GM21786 (cell line): ENCODE measurements around the gene ACAD8.
"Not testable (repeated sequence)": the region's sequence is repeated elsewhere in the genome, so short reads cannot be mapped to it uniquely, and the experiment has no call there.

Experiments
- ATAC-seq: cut with Tn5 transposase; IDR thresholded peaks from one replicate; pipeline ENCODE4 v1.9.1; 2021; ENCODE audit not compliant: unreplicated experiment

Gene ACAD8

DNA sequence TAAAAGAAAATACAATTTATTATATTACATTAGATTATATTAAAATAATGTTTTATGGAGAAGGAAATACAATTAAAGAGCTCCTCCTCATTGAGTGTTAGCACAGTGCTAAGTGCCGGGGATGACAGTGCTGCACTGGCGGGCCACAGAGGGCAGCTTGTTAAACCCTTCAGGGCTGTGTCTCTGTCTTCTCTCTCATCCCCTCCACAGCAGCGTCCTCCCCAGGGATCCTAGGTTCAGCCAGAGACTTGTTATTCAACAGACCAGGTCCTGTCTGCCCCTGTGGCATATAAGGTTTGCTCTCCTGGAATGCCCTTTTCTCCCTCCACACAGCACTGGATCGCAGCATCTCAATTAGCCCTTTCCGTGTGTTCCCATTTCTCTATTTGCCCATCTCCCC, 14.4 kb upstream of the ACAD8 start:
- ATAC-seq: no peak

DNA sequence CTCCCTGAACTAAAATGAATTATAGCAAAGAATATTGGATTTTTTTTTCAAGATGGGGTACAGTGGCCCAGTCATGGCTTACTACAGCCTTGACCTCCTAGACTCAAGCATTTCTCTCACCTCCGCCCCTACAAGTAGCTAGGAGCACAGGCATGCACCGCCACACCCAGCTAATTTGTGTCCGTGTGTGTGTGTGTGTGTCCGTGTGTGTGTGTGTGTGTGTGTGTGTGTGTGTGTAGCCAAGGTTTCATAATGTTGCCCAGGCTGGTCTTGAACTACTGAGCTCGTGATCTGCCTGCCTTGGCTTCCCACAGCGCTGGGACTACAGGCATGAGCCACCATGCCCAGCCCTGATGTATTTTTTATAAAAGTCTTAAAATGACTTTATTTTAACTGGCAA, 12.8 kb upstream of the ACAD8 start:
- no peak for ATAC-seq

DNA sequence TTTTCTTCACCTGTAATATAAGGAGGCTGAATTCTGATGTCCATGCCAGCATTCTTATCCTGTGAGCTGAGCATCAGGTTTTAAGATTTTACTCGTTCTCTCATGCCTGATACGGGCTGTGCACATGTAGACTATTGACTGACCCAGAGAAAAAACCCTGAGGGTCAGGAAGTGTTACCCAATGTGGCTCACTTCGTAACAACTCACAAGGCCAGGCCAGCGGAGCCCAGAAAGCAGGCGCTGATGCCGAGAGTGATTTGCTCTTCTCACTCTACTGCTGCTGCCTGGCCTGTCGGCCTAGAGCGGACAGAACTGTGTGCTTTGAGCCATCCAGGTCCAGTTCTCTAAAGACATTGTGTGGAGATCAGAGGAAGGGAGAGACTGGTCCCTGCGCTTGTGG, 11.0 kb upstream of the ACAD8 start:
- ATAC-seq: no peak

DNA sequence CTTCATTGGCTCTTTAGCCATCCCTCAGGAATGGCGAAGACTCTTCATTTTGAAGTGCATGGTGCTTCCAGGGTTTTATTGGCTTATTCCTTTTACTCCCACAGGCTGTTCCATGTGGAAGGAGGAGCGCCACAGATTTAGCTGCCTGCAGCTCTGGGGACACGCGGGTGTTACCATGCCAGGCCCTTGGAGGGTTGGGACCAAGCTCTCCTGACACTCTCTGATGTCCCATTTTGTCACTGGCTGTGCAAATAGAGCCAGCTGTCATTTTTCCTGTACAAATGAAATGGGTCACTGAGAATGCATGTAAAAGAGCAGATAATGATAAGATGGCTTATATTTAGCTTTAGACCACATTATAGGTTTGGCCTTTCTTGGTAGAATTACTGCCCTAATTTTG, 9.5 kb upstream of the ACAD8 start:
- no peak for ATAC-seq

DNA sequence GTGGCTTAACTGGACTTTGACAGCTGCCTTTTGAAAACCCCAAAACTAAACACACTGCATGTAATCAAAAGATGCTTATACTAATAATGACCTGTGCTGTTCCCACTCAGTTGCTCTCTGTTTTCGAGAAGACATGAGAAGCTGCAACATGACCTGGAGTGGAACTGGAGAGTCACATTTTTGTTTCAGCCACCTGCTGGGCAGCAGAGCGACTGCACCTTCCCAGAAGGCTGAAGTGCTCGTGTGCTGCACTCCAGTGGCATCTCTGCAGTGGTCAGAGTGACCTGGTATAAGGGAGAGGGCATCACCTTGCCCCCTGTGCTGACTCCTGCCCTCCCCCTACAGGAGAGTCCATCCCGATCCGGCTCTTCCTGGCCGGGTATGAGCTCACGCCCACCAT, 8.8 kb upstream of the ACAD8 start:
- peak; percentile 81 for ATAC-seq

DNA sequence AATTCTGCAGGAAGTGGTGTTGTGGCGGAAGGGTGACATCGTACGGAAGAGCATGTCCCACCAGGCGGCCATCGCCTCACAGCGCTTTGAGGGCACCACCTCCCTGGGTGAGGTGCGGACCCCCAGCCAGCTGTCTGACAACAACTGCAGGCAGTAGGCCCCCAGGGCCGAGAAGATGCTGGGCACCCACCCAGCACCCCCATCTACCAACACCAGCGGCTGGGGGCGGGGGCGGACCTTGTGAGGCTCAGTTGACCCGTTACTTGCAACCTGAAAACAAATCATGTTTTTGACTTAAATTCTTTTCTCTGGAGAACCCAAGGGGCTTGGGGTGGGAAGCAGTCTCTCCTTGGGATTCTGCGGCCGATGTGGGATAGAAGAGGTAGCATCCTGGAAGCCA, 7.9 kb upstream of the ACAD8 start:
- no peak for ATAC-seq

DNA sequence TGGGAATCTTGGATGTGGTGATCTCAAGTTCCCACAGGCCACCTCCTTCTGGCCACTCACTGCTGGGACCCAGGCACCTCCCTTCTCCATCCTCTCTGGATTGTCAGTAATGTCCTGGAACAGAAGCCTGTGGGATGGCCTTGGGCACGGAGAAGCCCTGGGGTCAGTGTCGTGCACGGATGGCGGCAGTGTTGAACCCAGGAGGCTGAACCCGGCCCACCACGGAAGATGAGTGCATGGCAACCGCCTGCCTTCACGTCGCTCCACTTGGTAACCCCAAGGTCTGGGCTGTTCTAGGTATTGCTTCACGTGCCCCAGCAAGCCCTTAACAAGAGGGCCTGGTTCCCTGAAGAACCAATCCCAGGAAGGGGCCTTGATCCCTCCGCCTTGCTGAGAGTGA, 7.3 kb upstream of the ACAD8 start:
- no peak for ATAC-seq

DNA sequence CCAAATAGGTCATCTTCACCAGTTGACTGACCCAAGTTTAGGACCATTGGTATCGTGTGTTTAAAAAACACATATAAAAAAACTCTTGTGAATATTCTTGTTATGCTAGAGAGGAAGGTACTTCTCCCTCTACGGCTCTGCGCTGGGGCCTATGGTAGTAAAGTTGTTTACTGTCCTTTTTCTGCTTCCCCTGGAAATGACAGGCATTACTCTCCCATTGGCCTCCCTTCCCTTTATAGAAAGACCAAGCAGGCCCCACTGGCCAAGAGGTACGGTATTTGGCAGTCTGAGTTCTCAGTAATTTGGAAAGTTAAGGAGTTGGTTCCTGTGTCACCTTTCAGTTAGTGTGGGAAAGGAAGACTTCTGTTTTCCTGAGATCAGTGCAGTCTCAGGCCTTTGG, 6.7 kb upstream of the ACAD8 start:
- ATAC-seq: no peak

DNA sequence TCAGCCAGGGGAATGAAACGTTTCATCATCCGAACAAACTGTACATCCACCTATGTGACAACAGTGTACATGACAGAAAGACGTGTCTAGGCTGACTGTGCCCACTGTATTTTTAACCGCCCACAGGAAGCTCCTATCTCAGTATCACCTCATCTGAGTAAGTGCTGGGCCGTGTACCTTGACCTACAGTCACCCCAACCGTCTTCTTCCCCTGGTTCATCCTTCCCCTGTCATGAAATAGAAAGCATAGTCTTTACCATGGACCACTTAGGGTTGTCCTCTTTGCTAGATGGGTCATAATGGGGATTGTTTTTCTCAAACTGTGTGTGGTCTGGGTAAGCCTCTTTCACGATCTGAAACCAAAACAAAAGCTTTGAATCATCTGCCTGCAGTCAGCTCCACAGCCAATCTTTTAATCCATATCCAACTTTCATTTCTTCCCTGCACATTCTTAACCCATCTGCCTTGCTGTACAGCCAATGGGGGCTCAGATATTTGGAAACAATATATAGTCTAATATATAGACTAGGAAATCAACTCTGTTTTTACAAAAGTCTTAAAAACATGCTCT, 4.4 kb upstream of the ACAD8 start:
- no peak for ATAC-seq

DNA sequence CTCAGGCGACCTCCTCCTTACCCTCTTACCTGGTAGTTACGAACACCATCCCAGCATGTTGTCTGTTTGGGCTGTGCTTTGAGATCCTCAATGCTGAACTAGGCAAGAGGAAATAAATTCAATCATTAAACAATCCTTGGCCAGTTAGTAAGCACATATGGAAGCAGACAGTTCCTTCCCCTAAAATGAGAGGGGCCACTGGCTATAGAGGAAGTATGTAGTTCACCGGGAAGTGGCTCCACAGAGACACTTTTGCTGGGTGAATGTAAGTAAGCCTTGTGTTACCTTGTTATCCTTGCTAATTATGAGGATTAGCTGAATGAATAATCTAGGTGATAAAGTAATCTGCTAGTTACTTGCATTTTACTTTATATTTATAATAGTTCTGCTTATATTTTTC, 3.1 kb upstream of the ACAD8 start:
- ATAC-seq: no peak

DNA sequence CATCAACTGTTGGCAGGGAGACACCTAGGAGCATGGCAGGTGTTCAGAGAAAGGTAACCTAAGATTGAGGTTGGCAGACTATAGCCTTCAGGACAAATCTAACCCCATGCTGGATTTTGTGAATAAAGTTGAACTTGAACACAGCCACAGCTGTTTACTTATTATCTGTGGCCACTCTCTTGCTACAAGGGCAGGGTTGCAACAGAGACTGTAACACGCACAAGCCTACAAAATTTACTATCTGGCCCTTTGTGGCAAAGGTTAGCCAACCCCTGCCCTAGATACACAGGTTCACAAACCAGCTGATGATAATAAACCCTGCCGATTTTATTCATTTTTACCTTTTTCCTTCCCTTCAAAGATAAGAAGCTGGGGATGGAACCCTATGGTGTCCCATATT, 2.7 kb upstream of the ACAD8 start:
- no peak for ATAC-seq

DNA sequence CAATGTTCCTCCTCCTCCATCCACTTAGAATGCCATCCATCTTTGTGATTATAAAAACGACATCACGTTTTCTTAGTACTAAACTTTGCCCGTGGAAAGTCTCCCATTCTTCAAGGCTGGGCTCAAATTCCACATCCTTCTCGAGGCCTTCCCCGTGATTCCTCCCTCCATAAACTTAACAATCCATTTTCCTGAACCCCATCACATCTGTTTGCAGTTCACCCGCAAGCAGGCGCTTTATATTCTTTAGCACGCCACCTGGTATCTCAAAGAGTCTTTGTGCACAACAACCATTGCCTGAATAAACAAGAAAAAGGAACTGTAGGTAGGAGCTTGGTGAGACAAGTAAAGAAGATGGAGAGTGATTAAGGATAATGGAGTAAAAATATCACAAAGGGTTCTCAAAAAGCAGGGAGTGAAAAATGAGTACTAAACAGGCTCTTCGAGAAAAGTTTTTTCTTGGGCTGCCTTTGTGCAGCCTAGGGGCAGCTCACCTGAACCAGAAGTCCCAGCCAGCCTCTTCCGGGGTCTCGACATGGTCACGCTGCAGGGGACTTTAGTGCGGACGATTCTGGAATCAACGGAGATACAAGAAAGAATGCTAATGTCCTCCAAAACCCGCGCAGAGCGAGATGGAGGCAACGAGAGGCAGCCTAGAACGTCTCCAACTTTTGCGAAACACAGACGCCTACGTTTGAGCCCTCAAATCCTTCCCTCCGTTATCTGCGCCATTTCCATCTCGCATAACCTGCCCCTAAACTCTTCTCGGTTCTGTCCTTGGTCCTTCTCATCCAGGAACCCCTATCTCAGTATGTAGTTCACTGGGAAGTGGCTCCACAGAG, 801 bp upstream of the ACAD8 start:
- ATAC-seq: peak; percentile 20

DNA sequence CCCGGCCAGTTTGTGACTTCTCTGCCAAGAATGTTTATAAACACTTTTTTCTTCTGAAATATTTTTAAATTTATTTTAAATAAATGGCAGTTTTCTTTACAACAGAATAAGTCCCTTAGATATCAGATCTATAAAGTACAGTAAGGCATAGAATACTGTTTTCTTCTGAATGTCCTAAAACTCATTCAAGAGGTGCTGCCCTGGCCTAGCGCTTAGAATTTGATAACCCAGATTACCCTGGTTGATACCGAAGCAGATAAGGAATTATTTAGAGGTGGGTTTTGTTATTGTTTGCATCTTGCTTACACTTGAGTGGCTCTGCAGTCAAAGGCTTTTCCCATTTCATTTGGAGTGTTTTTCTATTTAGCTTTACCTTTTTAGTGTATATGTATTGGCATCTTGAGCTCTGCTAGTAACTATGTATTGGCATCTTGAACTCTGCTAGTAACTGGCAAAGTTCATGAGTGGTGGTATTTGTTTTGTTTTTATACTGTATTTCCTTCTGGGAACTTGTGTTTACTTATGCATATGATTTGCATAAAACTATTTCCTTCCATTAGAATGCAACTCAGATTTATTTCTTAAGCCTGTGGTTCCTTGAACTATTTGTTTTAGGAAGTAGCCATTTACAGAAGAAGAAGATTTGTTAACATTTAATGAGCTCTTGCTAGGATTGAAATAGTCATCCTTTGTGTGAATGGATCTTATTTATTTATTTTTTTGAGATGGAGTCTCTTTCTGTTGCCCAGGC, 1.2 kb downstream of the ACAD8 start:
- no peak for ATAC-seq

DNA sequence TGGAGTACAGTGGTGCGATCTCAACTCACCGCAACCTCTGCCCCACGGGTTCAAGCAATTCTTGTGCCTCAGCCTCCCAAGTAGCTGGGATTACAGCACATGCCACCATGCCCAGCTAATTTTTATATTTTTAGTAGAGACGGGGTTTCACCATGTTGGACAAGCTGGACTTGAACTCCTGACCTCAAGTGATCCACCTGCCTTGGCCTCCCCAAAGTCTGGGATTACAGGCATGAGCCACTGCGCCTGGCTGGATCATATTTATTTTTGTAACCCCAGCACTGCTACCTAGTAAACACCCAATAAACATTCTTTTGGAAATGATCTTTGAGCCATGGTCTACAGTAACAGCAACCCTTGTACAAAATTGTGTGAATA, 1.8 kb downstream of the ACAD8 start:
- not testable (repeated sequence) for ATAC-seq

DNA sequence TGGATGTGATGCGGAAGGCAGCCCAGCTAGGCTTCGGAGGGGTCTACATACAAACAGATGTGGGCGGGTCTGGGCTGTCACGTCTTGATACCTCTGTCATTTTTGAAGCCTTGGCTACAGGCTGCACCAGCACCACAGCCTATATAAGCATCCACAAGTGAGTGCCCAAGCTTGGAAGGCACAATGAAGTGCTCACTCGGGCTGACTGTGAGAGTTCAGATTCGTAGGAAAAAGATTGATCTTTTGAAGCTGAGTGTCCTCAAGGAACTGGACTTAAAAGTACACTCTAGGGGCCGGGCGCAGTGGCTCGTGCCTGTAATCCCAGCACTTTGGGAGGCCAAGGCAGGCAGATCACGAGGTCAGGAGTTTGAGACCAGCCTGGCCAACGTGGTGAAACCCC, 3.7 kb downstream of the ACAD8 start:
- no peak for ATAC-seq

DNA sequence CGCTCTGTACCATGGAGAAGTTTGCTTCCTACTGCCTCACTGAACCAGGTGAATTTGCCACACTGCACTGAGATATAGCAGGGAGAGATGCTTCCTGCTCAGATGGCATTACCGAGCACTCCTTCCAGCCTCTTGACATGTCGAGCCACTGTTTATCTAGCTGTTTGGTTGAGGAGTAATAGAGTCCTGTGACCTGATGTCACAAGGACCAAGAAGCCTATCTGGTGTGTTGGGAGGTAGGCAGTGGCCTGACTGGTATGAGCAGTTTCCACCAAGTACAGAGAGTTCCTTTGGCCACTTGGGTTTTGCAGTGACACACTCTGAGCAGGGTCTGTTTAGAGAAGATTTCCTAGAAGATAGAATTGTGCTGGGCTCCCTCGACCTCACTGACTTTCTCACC, 5.2 kb downstream of the ACAD8 start:
- no peak for ATAC-seq

DNA sequence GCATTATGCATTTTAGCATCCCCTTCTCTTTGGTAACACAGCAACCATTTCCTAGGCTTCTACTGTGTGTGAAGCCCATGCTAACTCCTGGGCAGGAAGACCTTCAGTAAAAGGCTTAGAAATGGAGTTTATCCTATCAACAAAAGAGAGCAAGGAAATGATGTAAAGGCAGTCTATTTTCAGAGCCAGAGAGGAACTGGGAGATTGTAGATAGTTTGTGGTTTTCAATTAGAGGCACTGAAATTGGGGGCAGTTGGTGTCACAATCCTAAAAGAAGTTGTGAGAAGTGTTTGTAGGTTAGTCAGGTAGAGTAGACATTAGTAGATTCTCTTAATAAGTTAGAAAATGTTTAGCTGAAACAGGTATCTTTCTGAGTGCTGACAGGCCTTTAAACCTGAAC, 7.1 kb downstream of the ACAD8 start:
- ATAC-seq: no peak

DNA sequence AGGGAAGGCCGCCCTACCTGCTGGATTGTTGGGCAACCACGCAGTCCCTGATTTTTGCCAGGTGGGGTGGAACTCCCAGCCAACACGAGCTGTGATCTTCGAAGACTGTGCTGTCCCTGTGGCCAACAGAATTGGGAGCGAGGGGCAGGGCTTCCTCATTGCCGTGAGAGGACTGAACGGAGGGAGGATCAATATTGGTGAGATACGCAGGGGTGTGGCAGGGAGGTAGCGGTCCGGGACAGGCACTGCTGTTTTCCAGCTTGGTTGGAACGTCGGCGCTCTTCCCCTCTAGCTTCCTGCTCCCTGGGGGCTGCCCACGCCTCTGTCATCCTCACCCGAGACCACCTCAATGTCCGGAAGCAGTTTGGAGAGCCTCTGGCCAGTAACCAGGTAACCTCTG, 7.6 kb downstream of the ACAD8 start:
- ATAC-seq: no peak

DNA sequence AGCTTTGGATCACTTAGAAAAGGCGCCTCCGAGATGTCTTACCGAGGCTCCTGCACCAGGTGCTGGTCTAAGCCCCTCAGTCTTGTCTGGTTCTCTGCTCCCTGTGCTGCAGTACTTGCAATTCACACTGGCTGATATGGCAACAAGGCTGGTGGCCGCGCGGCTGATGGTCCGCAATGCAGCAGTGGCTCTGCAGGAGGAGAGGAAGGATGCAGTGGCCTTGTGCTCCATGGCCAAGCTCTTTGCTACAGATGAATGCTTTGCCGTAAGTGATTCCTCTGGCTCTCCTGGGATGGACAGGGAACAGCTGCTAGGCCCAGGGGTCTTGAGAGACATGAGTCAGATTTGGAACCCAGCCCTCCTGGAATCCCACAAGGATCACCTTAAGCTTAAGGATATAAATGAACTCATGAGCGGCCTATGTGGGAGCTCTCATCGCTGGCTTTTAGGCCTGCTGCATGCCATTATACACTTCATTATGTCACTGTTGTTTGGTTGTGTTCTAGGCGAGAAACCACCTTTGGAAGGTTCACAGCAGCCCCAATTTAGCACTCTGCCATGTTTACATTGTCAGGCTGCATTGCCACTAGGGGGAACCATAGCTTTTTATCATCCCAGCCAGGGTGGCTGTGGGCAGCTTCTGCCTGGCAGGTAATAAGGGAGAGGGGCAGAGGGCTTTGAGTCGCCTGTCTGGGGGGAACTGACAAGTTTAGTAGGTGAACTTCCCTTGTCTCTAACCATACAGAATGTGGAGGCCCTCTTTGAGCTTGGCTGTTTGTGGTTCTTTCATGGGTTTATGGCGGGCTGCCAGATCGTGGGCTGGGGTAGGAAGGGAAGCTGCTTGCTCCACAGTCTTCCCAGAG, 8.5 kb downstream of the ACAD8 start:
- no peak for ATAC-seq

DNA sequence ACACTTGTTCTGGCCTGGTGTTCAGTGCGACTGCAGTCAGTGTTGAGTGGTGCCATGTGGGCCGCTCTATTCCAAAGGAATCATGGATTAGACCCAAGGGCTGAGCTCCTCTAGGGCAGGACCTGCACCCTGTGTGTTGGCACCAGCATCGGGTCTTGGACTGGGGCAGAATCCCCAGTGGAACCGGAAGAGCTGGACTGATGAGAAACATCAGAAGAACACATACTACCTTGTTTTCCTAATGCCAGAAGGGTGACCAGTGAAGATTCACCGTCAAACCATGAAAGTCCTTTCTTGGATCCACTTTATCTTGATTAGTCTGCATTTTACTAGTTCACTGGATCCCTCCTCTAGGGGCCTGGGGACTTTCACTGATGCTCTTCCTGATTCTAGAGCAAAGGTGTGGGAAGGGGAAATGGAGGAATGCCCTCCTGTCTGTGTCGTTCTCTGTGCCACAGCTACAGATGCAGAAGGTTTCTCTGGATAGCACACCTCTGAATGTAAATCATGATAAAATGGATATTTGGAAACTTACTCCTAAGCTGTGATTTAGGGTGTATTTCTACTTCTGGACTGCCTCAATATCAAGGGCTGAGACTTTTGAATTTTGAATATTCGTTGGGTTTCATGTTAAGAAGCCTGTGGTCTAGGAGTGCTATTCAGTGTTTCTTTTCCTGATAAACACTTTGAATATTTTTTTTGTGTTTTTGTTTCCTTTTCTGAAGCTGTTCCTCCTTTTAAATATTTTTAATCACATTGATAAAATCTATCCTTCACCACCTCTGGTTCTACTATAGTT, 11.8 kb downstream of the ACAD8 start:
- ATAC-seq: no peak

DNA sequence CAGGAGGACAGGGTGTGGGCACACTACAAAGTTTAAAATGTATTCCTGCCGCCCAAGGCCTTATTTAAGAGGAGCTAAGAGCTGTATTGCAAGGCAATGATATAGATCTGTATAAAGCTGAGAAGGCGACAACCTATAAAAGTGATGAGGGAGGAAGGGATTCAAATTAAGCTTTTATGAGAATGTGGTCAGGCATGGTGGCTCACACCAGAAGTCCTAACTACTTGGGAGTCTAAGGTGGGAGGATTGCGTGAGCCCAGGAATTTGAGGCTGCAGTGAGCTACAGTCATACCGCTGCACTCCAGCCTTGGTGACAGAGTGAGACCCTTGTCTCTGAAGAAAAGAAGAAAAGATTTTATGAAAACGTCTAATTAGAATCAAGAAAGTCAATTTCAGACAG, 13.1 kb downstream of the ACAD8 start:
- no peak for ATAC-seq
